ENCODE measurements around the gene RBM23. TPM values are rescaled to one million over a fixed set of nuclear protein-coding genes. Genes with fewer than 3 reads are reported as not detected.
A peak's percentile ranks its signal among the peaks of the same experiment; 100 is the strongest.
"Not testable (repeated sequence)": the region's sequence is repeated elsewhere in the genome, so short reads cannot be mapped to it uniquely, and the experiment has no call there.

Gene RBM23
- total RNA-seq, 1 experiment from 2014 or later, result 86.9 TPM

DNA sequence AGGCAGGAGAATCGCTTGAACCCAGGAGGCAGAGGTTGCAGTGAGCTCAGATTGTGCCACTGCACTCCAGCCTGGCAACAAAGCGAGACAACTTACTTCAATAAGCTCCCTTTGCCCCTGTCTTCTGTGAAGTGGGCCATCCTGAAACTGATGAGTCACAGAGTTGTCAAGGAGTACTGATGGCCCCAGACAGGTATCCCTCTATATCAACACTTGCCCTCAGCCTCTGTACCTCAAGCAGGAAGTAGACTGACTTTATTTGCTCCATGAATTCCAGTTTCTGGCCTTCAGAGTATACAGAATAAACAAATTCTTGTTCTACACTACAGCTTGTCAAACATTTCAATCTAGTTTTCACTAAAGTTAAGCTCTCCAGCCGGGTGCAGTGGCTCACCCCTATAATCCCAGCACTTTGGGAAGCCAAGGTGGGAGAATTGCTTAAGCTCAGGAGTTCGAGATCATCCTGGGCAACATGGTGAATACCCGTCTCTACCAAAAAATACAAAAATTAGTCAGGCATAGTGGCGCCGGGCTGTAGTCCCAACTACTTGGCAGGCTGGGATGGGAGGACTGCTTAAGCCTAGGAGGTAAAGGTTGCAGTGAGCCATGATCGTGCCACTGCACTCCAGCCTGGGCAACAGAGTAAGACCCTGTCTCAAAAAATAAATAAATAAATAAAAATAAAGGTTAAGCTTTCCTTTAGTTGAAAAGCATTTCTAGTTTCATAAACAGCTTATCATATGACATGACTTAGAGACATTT lies 63.8 kb downstream of the RBM23 start:
- Histone ChIP-seq H3K36me3 (no peaks in the 10 kb centered on the region), H3K27ac (no peak overlapping the region), H3K4me1 (replicated peaks) (peaks cover 23% of the 10 kb centered on the region), H3K9me3 (replicated peaks) (no peaks in the 10 kb centered on the region), H3K4me3 (no peak overlapping the region), H3K27me3 (replicated peaks) (no peaks in the 10 kb centered on the region)
- DNase-seq (ENCODE audit: low read depth in 1 of 2, low spot score in 2 of 2), result no peak

GRCh38 chr14:22854296-22854695 lies 64.7 kb downstream of the RBM23 start:
- H3K27ac ChIP-seq; H3K9me3 ChIP-seq (replicated peaks); H3K36me3 ChIP-seq; DNase-seq (ENCODE audit: low read depth in 1 of 2, low spot score in 2 of 2); H3K4me3 ChIP-seq; H3K27me3 ChIP-seq (replicated peaks): not testable (repeated sequence)
- H3K4me1 ChIP-seq (replicated peaks), result peaks cover 23% of the 10 kb centered on the region

GRCh38 chr14:22852940-22853767 lies 65.8 kb downstream of the RBM23 start:
- H3K4me1 ChIP-seq (replicated peaks), result peaks cover 30% of the 10 kb centered on the region
- peak overlapping the region; percentile 31 for H3K4me3 ChIP-seq
- no peaks in the 10 kb centered on the region for H3K36me3 ChIP-seq
- no peak overlapping the region for H3K27ac ChIP-seq
- no peaks in the 10 kb centered on the region for H3K27me3 ChIP-seq (replicated peaks)
- H3K9me3 ChIP-seq (replicated peaks), result no peaks in the 10 kb centered on the region
- DNase-seq (ENCODE audit: low read depth in 1 of 2, low spot score in 2 of 2), result peak; percentile 83 to 86

DNA sequence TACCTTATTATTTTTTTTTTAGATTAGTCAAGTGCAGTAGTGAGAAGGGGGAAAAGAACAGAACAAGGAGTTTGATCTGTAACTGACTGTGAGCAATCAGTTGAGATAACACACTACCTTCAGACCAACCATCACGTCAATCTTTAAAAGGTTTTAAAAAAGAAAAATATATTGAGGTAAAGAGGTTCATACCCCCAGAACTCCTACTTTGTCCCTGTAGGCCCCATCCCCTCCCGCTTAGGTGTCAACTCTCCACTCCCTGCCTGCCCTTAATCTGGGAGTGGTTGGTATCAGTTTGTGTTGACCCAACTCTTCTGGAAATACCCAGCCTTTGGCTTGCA lies 66.4 kb downstream of the RBM23 start:
- Histone ChIP-seq H3K9me3 (replicated peaks) (no peaks in the 10 kb centered on the region), H3K27ac (no peak overlapping the region), H3K4me3 (no peak overlapping the region), H3K27me3 (replicated peaks) (no peaks in the 10 kb centered on the region), H3K4me1 (replicated peaks) (peaks cover 36% of the 10 kb centered on the region), H3K36me3 (no peaks in the 10 kb centered on the region)
- DNase-seq (ENCODE audit: low read depth in 1 of 2, low spot score in 2 of 2), result no peak

- H3K27me3 ChIP-seq (replicated peaks); H3K4me3 ChIP-seq; H3K9me3 ChIP-seq (replicated peaks); H3K36me3 ChIP-seq; DNase-seq (ENCODE audit: low read depth in 1 of 2, low spot score in 2 of 2): not testable (repeated sequence)
- Histone ChIP-seq H3K4me1 (replicated peaks) (peaks cover 36% of the 10 kb centered on the region), H3K27ac (peak overlapping the region; percentile 53; the same call in 1 of the 2 replicates)
These were observed 66.8 kb downstream of the RBM23 start for GRCh38 chr14:22852178-22852577.

GRCh38 chr14:22850944-22851764 lies 67.8 kb downstream of the RBM23 start:
- Histone ChIP-seq H3K4me3 (no peak overlapping the region), H3K36me3 (peaks cover 9% of the 10 kb centered on the region), H3K4me1 (replicated peaks) (peaks cover 40% of the 10 kb centered on the region), H3K9me3 (replicated peaks) (no peaks in the 10 kb centered on the region), H3K27ac (peak overlapping the region; percentile 53), H3K27me3 (replicated peaks) (no peaks in the 10 kb centered on the region)
- peak; percentile 37 to 67 for DNase-seq (ENCODE audit: low read depth in 1 of 2, low spot score in 2 of 2)

- Histone ChIP-seq H3K36me3 (peaks cover 24% of the 10 kb centered on the region), H3K27ac (no peak overlapping the region), H3K4me3 (no peak overlapping the region), H3K9me3 (replicated peaks) (no peaks in the 10 kb centered on the region), H3K27me3 (replicated peaks) (no peaks in the 10 kb centered on the region), H3K4me1 (replicated peaks) (peaks cover 40% of the 10 kb centered on the region)
- DNase-seq (ENCODE audit: low read depth in 1 of 2, low spot score in 2 of 2), result no peak
These were observed 69.6 kb downstream of the RBM23 start for GRCh38 chr14:22849212-22849819.

DNA sequence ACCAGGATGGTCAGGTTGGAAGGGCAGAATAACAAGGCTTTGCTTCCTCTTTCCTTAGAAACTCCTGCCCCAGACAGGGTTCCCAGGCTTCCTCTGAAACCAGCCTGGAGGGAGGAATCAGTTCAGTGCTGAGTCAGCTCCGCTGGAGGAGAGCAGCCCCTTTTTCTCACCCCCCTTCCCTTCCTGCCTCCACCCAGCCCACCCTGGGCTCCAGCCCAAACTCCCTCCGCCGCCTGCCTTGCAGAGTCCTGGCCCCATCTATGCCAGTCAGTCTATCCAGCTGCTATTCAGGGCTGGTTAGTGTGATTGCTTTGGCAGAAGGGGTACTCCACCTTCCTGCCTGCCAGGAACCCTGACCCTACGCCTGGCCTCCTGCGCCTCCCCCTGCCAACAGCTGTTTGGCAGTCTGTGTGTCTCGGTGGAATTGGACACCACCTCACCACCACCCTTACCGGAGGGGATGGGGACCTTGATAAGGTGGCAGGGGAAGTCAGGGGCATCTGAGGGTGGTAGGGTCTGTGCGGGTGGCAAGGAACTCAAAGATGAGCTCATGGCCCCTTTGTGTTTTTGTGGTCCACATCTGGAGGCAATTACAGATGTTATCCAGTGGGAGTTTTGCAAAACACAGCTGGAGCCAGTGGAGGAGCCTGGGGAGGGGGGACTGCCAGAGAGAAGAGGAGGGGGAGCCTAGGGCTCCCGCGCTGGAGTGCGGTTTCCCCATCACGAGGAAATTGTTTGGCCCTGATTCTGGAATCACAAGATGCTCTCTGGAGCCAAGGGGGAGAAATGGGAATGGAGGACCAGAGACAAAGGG lies 70.4 kb downstream of the RBM23 start:
- Histone ChIP-seq H3K27me3 (replicated peaks) (no peaks in the 10 kb centered on the region), H3K4me3 (no peak overlapping the region), H3K27ac (no peak overlapping the region), H3K9me3 (replicated peaks) (no peaks in the 10 kb centered on the region), H3K4me1 (replicated peaks) (peaks cover 40% of the 10 kb centered on the region), H3K36me3 (peaks cover 32% of the 10 kb centered on the region)
- DNase-seq (ENCODE audit: low read depth in 1 of 2, low spot score in 2 of 2), result peak in 1 of 2 experiments; percentile 20

DNA sequence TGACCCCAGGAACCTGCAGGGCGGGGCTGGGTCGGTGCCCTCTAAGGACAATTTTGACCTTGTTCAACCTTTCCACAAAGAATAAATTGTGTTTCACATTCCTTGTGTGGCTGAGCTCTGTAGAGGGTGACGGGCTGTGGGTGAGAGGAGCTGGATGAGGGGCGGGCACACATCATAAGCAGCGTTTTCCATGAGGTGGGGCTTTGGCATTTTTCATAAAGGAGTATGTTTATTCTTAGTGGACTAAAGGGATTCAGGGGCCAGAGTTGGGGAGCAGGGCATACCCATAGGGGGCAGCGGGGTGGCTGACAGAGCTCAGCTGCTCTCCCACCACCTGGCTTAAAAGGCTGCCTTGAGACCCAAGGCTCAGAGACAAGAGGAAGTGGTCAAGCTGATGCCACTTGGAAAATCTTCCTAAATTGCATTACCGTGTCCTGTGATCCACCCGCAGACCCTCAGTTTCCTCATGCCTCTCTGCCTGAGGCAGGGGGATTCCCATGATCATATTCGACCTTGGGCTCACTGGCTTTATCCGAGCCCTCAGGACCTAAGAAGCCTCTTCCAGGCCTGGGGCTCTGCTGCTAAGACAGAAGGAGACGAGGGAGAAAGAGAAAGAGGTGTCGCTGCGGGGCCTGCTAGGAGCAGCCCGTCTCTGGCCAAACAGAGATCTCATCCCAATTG lies 71.1 kb downstream of the RBM23 start:
- H3K27me3 ChIP-seq (replicated peaks), result no peaks in the 10 kb centered on the region
- DNase-seq (ENCODE audit: low read depth in 1 of 2, low spot score in 2 of 2), result no peak
- no peaks in the 10 kb centered on the region for H3K9me3 ChIP-seq (replicated peaks)
- peaks cover 34% of the 10 kb centered on the region for H3K4me1 ChIP-seq (replicated peaks)
- H3K36me3 ChIP-seq, result peaks cover 39% of the 10 kb centered on the region
- H3K4me3 ChIP-seq, result no peak overlapping the region
- no peak overlapping the region for H3K27ac ChIP-seq

DNA sequence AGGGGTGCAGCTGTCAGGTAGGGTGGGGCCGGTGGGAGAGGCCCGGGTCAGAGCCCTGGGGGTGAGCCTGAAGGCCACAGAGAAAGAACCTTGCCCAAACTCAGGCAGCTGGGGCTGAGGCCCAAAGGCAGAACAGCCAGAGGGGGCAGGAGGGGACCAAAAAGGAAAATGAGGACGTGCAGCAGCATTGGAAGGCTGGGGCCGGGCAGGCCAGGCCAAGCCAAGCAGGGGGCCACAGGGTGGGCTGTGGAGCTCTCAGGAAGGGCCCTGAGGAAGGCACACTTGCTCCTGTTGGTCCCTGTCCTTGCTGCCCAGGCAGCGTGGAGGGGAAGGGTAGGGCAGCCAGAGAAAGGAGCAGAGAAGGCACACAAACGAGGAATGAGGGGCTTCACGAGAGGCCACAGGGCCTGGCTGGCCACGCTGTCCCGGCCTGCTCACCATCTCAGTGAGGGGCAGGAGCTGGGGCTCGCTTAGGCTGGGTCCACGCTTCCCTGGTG lies 72.1 kb downstream of the RBM23 start:
- H3K36me3 ChIP-seq, result peaks cover 49% of the 10 kb centered on the region
- no peaks in the 10 kb centered on the region for H3K27me3 ChIP-seq (replicated peaks)
- no peak overlapping the region for H3K27ac ChIP-seq
- peaks cover 32% of the 10 kb centered on the region for H3K4me1 ChIP-seq (replicated peaks)
- no peaks in the 10 kb centered on the region for H3K9me3 ChIP-seq (replicated peaks)
- no peak for DNase-seq (ENCODE audit: low read depth in 1 of 2, low spot score in 2 of 2)
- no peak overlapping the region for H3K4me3 ChIP-seq

- Histone ChIP-seq H3K4me1 (replicated peaks) (peaks cover 24% of the 10 kb centered on the region), H3K36me3 (peaks cover 57% of the 10 kb centered on the region), H3K9me3 (replicated peaks) (no peaks in the 10 kb centered on the region), H3K4me3 (no peak overlapping the region), H3K27me3 (replicated peaks) (no peaks in the 10 kb centered on the region), H3K27ac (no peak overlapping the region)
- no peak for DNase-seq (ENCODE audit: low read depth in 1 of 2, low spot score in 2 of 2)
These were observed 72.9 kb downstream of the RBM23 start for GRCh38 chr14:22845821-22846625.

DNA sequence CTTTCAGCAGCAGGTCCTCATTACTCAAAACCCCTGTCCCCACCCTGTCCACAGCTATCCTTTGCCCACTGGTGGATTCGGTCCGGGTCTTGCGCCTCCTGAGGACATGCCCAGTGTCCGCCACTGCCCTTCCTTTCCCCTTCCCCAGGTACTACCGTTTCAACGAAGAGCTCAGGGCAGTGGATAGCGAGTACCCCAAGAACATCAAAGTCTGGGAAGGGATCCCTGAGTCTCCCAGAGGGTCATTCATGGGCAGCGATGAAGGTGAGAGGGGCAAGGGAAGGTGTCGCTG lies 73.9 kb downstream of the RBM23 start:
- H3K36me3 ChIP-seq, result peaks cover 64% of the 10 kb centered on the region
- H3K4me1 ChIP-seq (replicated peaks), result peaks cover 17% of the 10 kb centered on the region
- no peak overlapping the region for H3K27ac ChIP-seq
- no peak for DNase-seq (ENCODE audit: low read depth in 1 of 2, low spot score in 2 of 2)
- no peaks in the 10 kb centered on the region for H3K27me3 ChIP-seq (replicated peaks)
- no peak overlapping the region for H3K4me3 ChIP-seq
- no peaks in the 10 kb centered on the region for H3K9me3 ChIP-seq (replicated peaks)

Measured in SJSA1 (cell line).